Endothelial cell (in vitro differentiated cells): ENCODE data around the gene GNE. TPM values are rescaled to one million over a fixed set of nuclear protein-coding genes. Genes with fewer than 3 reads are reported as not detected.

Source experiments
- DNase-seq: peaks from one replicate; pipeline ENCODE4 v3.0.0; 2021; ENCODE audit warnings: low spot score
- H3K27ac Mint-ChIP-seq: one replicate; pipeline ENCODE4 v1.8.0; 2021; ENCODE audit warnings: mixed read lengths, inconsistent platforms; ENCODE audit not compliant: unreplicated experiment
- H3K27me3 Mint-ChIP-seq: one replicate; pipeline ENCODE4 v1.8.0; 2021; ENCODE audit warnings: mild to moderate bottlenecking, moderate library complexity, mixed read lengths, inconsistent platforms; ENCODE audit not compliant: unreplicated experiment
- H3K36me3 Mint-ChIP-seq: one replicate; pipeline ENCODE4 v1.8.0; 2021; ENCODE audit warnings: mild to moderate bottlenecking, low read depth, mixed read lengths, inconsistent platforms; ENCODE audit not compliant: unreplicated experiment
- H3K4me1 Mint-ChIP-seq: one replicate; pipeline ENCODE4 v1.8.0; 2021; ENCODE audit warnings: mild to moderate bottlenecking, mixed read lengths, inconsistent platforms; ENCODE audit not compliant: unreplicated experiment
- H3K4me3 Mint-ChIP-seq: one replicate; pipeline ENCODE4 v1.8.0; 2021; ENCODE audit warnings: mild to moderate bottlenecking, mixed read lengths, inconsistent platforms; ENCODE audit not compliant: unreplicated experiment
- H3K9me3 Mint-ChIP-seq: one replicate; pipeline ENCODE4 v1.8.0; 2021; ENCODE audit warnings: mixed read lengths, inconsistent platforms; ENCODE audit not compliant: unreplicated experiment
- total RNA-seq: library from RNA; stranded (reverse); fragmentation: NEBNext Ultra II Directional; extraction: Animal tissue kit (Norgen Biotek cat#: 25700); gene quantifications from one replicate; pipeline ENCODE4 v1.2.1, GENCODE V29; 2021; ENCODE audit not compliant: unreplicated experiment
- TF ChIP-seq, protein P1 (sequence below): fragments of 200-600 bp; sonication (generic); IDR thresholded peaks from one replicate; pipeline ENCODE4 v1.5.0; 2021; ENCODE audit warnings: antibody characterized with exemption; ENCODE audit not compliant: unreplicated experiment

The GNE gene
- total RNA-seq, 1 donor from 2014 or later: 12.0 TPM

- Mint-ChIP-seq H3K36me3 (no peaks in the 10 kb centered on the region), H3K4me1 (peaks cover 12% of the 10 kb centered on the region), H3K27me3 (peaks cover 5% of the 10 kb centered on the region), H3K4me3 (no peak overlapping the region), H3K27ac (no peak overlapping the region), H3K9me3 (no peaks in the 10 kb centered on the region)
- TF ChIP-seq, protein P1, sequence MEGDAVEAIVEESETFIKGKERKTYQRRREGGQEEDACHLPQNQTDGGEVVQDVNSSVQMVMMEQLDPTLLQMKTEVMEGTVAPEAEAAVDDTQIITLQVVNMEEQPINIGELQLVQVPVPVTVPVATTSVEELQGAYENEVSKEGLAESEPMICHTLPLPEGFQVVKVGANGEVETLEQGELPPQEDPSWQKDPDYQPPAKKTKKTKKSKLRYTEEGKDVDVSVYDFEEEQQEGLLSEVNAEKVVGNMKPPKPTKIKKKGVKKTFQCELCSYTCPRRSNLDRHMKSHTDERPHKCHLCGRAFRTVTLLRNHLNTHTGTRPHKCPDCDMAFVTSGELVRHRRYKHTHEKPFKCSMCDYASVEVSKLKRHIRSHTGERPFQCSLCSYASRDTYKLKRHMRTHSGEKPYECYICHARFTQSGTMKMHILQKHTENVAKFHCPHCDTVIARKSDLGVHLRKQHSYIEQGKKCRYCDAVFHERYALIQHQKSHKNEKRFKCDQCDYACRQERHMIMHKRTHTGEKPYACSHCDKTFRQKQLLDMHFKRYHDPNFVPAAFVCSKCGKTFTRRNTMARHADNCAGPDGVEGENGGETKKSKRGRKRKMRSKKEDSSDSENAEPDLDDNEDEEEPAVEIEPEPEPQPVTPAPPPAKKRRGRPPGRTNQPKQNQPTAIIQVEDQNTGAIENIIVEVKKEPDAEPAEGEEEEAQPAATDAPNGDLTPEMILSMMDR: peak; percentile 82
- DNase-seq: peak; percentile 87
Observed at GRCh38 chr9:36166168-36166927, 91.9 kb downstream of the GNE start.

- Mint-ChIP-seq H3K27me3 (peaks cover 5% of the 10 kb centered on the region), H3K4me3 (no peak overlapping the region), H3K4me1 (peaks cover 14% of the 10 kb centered on the region), H3K36me3 (no peaks in the 10 kb centered on the region), H3K9me3 (no peaks in the 10 kb centered on the region), H3K27ac (no peak overlapping the region)
- TF ChIP-seq, protein P1: no peak
- no peak for DNase-seq
Observed at GRCh38 chr9:36165826-36166167, 92.5 kb downstream of the GNE start.

DNA sequence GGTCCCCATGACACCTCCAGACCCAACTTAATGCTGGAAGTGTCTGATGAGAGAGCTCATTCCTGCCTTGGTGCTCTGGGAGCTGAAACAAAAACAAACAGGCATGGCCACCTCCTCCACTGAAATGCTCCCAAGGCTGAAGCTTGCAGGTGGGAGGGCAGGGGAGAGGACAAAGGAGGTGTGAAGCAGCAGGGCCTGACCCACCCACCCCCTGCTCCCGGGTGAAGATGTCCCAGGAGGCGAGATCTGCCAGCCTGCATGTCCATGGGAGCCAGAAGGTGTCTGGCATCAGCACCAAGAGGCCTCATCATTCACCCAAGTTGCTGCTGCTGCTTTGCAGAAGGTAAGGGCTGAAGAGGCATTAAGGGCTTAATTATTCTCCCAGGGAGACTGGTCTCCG is 93.3 kb downstream of the GNE start:
- H3K4me3 Mint-ChIP-seq: peak overlapping the region; percentile 42
- H3K9me3 Mint-ChIP-seq: no peaks in the 10 kb centered on the region
- DNase-seq: no peak
- H3K4me1 Mint-ChIP-seq: peaks cover 14% of the 10 kb centered on the region
- H3K27me3 Mint-ChIP-seq: peaks cover 7% of the 10 kb centered on the region
- TF ChIP-seq, protein P1: no peak
- no peak overlapping the region for H3K27ac Mint-ChIP-seq
- no peaks in the 10 kb centered on the region for H3K36me3 Mint-ChIP-seq

Other genes starting within 250 kb of the GNE start
- gene RECK, start 221.5 kb downstream of the GNE start, total RNA-seq: 48.2 TPM
- 6.3 TPM for gene GLIPR2, start 121.7 kb downstream of the GNE start, total RNA-seq
- gene CCIN, start 89.1 kb downstream of the GNE start, total RNA-seq: not detected
- gene CLTA, start 67.5 kb downstream of the GNE start, total RNA-seq: 330 TPM
- gene RNF38, start 141.8 kb upstream of the GNE start, total RNA-seq: 71.1 TPM